Neuronal stem cell (in vitro differentiated cells): ENCODE data around the gene ACTR3C.

ENCODE experiments used
- DNase-seq: peaks from one replicate; pipeline ENCODE4 v3.0.0-alpha.2; 2013; ENCODE audit warnings: low spot score
- H2AFZ ChIP-seq: one replicate; pipeline ENCODE4 v1.6.1; 2013; ENCODE audit warnings: mild to moderate bottlenecking, low read length, inconsistent platforms
- H2AK5ac ChIP-seq: 2 replicates; pipeline ENCODE4 v1.6.1; 2013; ENCODE audit warnings: low read depth, mild to moderate bottlenecking, inconsistent platforms, low read length, moderate library complexity, mixed read lengths
- H2BK120ac ChIP-seq: 2 replicates; pipeline ENCODE4 v1.6.1; 2013; ENCODE audit warnings: low read depth, mild to moderate bottlenecking, inconsistent platforms, low read length, moderate library complexity, mixed read lengths
- H2BK12ac ChIP-seq: one replicate; pipeline ENCODE4 v1.6.1; 2013; ENCODE audit warnings: low read length, inconsistent platforms
- H2BK15ac ChIP-seq: 2 replicates; pipeline ENCODE4 v1.6.1; 2013; ENCODE audit warnings: mild to moderate bottlenecking, low read length, inconsistent platforms, mixed read lengths
- H2BK5ac ChIP-seq: one replicate; pipeline ENCODE4 v1.6.1; 2013; ENCODE audit warnings: inconsistent platforms, mild to moderate bottlenecking, low read length, moderate library complexity
- H3K14ac ChIP-seq: one replicate; pipeline ENCODE4 v1.6.1; 2013; ENCODE audit warnings: low read length, inconsistent platforms
- H3K18ac ChIP-seq: 2 replicates; pipeline ENCODE4 v1.6.1; 2013; ENCODE audit warnings: low read length, inconsistent platforms
- H3K23ac ChIP-seq: 2 replicates; pipeline ENCODE4 v1.6.1; 2013; ENCODE audit warnings: low read depth, mild to moderate bottlenecking, mixed read lengths, low read length, inconsistent platforms; ENCODE audit not compliant: poor library complexity
- H3K27ac ChIP-seq: replicated peaks from 3 replicates; pipeline ENCODE4 v1.5.1; 2013; ENCODE audit warnings: low read length, inconsistent platforms
- H3K27me3 ChIP-seq, 3 experiments: 2 replicates each; pipeline ENCODE4 v1.6.1; 2013; ENCODE audit warnings: low read length in 3 of 3, mild to moderate bottlenecking in 2 of 3, inconsistent platforms in 1 of 3, low read depth in 1 of 3, mixed read lengths in 1 of 3, moderate library complexity in 1 of 3; ENCODE audit not compliant: control insufficient read depth in 3 of 3, insufficient read depth in 3 of 3
- H3K36me3 ChIP-seq, 2 donors: replicated peaks in 1 of 2; 2 replicates each; pipeline ENCODE4 v1.6.1; 2013; ENCODE audit warnings: low read length in 2 of 2; ENCODE audit not compliant: control insufficient read depth in 2 of 2, insufficient read depth in 2 of 2
- H3K4ac ChIP-seq: 2 replicates; pipeline ENCODE4 v1.6.1; 2013; ENCODE audit warnings: inconsistent platforms, mild to moderate bottlenecking, low read length, moderate library complexity
- H3K4me1 ChIP-seq, 2 donors: 1 replicate in 1 of 2; 2 replicates in 1 of 2; pipeline ENCODE4 v1.6.1; 2013; ENCODE audit warnings: low read length in 2 of 2, low read depth in 1 of 2; ENCODE audit not compliant: control insufficient read depth in 2 of 2, insufficient read depth in 1 of 2
- H3K4me2 ChIP-seq: one replicate; pipeline ENCODE4 v1.6.1; 2013; ENCODE audit warnings: mild to moderate bottlenecking, low read length, inconsistent platforms; ENCODE audit not compliant: insufficient read depth, poor library complexity, severe bottlenecking
- H3K4me3 ChIP-seq, 2 donors: 2 replicates each; pipeline ENCODE4 v1.5.1; 2013; ENCODE audit warnings: low read length in 2 of 2, mild to moderate bottlenecking in 2 of 2, inconsistent platforms in 1 of 2, moderate library complexity in 1 of 2
- H3K79me1 ChIP-seq: one replicate; pipeline ENCODE4 v1.6.1; 2013; ENCODE audit warnings: low read depth, mild to moderate bottlenecking, inconsistent platforms, low read length, moderate library complexity
- H3K9ac ChIP-seq: one replicate; pipeline ENCODE4 v1.6.1; 2013; ENCODE audit warnings: mild to moderate bottlenecking, low read depth, low read length, inconsistent platforms; ENCODE audit not compliant: poor library complexity
- H3K9me3 ChIP-seq, 2 donors: replicated peaks in 1 of 2; 2 replicates each; pipeline versions ENCODE3 to v1.6.1; 2013; ENCODE audit warnings: low read length in 2 of 2, mild to moderate bottlenecking in 2 of 2, inconsistent platforms in 1 of 2, low read depth in 1 of 2, mixed read lengths in 1 of 2, moderate library complexity in 1 of 2; ENCODE audit not compliant: control insufficient read depth in 2 of 2, insufficient read depth in 1 of 2
- H4K8ac ChIP-seq: one replicate; pipeline ENCODE4 v1.6.1; 2013; ENCODE audit warnings: low read depth, mild to moderate bottlenecking, inconsistent platforms, low read length, moderate library complexity
- H4K91ac ChIP-seq: one replicate; pipeline ENCODE4 v1.6.1; 2013; ENCODE audit warnings: low read length, low read depth, mild to moderate bottlenecking, inconsistent platforms; ENCODE audit not compliant: poor library complexity
- WGBS, 2 donors: extraction: QIAGEN DNeasy Blood & Tissue Kit; methylation state at CpG; one replicate each; pipeline ENCODE4 v1.1.7; 2013; ENCODE audit warnings: missing lambda C conversion rate in 2 of 2, mixed read lengths in 1 of 2; ENCODE audit not compliant: insufficient read length in 2 of 2, insufficient replicate concordance in 1 of 2; ENCODE audit errors: extremely low coverage in 2 of 2; 5-methylcytosine and 5-hydroxymethylcytosine counted together

ACTR3C gene

GRCh38 chr7:150339409-150339809 is 16.1 kb upstream of the ACTR3C start:
- no peak for DNase-seq
- Histone ChIP-seq H3K4me1 (peaks cover 10% of the 10 kb centered on the region in 2 donors), H2AK5ac (peak overlapping the region; percentile 53), H3K14ac (no peak overlapping the region), H3K27me3 (peaks cover 13 to 49% (median 34%) of the 10 kb centered on the region in 3 experiments), H3K4me3 (no peak overlapping the region), H2AFZ (no peak overlapping the region), H2BK120ac (no peak overlapping the region), H3K23ac (peak overlapping the region; percentile 44), H4K91ac (no peak overlapping the region), H3K36me3 (no peaks in the 10 kb centered on the region), H2BK5ac (peak overlapping the region; percentile 43), H2BK12ac (no peak overlapping the region), H3K9me3 (peaks cover 3 to 4% of the 10 kb centered on the region in 2 donors), H3K9ac (no peak overlapping the region), H2BK15ac (peak overlapping the region; percentile 30), H3K79me1 (no peaks in the 10 kb centered on the region), H4K8ac (no peak overlapping the region), H3K4me2 (no peak overlapping the region), H3K27ac (no peak overlapping the region), H3K18ac (peak overlapping the region; percentile 50), H3K4ac (no peak overlapping the region)
- WGBS, 2 donors: no CpG with 5 or more reads among the region's 9 CpGs

- WGBS, 2 donors: no CpG with 5 or more reads among the region's 11 CpGs
- H3K9me3 ChIP-seq: no peaks in the 10 kb centered on the region
- H3K4me1 ChIP-seq: peaks cover 10% of the 10 kb centered on the region in 2 donors
- H4K91ac ChIP-seq: no peak overlapping the region
- no peak for DNase-seq
- no peak overlapping the region for H2BK12ac ChIP-seq
- peak overlapping the region; percentile 51 for H2BK120ac ChIP-seq
- peak overlapping the region; percentile 40 for H3K14ac ChIP-seq
- no peak overlapping the region for H3K4me3 ChIP-seq
- no peak overlapping the region for H3K27ac ChIP-seq
- H3K4me2 ChIP-seq: no peak overlapping the region
- H3K27me3 ChIP-seq: peaks cover 13 to 44% (median 27%) of the 10 kb centered on the region in 3 experiments
- no peak overlapping the region for H2BK15ac ChIP-seq
- H3K9ac ChIP-seq: no peak overlapping the region
- no peak overlapping the region for H4K8ac ChIP-seq
- peak overlapping the region; percentile 58 for H3K23ac ChIP-seq
- H2AK5ac ChIP-seq: peak overlapping the region; percentile 81
- peak overlapping the region; percentile 42 for H3K18ac ChIP-seq
- no peaks in the 10 kb centered on the region for H3K36me3 ChIP-seq
- no peak overlapping the region for H2AFZ ChIP-seq
- H3K4ac ChIP-seq: no peak overlapping the region
- H3K79me1 ChIP-seq: no peaks in the 10 kb centered on the region
- H2BK5ac ChIP-seq: peak overlapping the region; percentile 69
These were observed 15.0 kb upstream of the ACTR3C start for GRCh38 chr7:150338166-150338829.

GRCh38 chr7:150337659-150338081 is 14.3 kb upstream of the ACTR3C start:
- H3K4me2 ChIP-seq: no peak overlapping the region
- H2AK5ac ChIP-seq: peak overlapping the region; percentile 69
- H3K18ac ChIP-seq: peak overlapping the region; percentile 81
- no peak overlapping the region for H2BK12ac ChIP-seq
- H3K27ac ChIP-seq: no peak overlapping the region
- H3K9ac ChIP-seq: peak overlapping the region; percentile 54
- no peak overlapping the region for H3K14ac ChIP-seq
- H3K9me3 ChIP-seq: no peaks in the 10 kb centered on the region
- H3K4ac ChIP-seq: no peak overlapping the region
- H2AFZ ChIP-seq: no peak overlapping the region
- peak overlapping the region; percentile 76 for H2BK15ac ChIP-seq
- H4K8ac ChIP-seq: peak overlapping the region; percentile 26
- no peak overlapping the region for H2BK5ac ChIP-seq
- H3K23ac ChIP-seq: peak overlapping the region; percentile 11
- H3K4me1 ChIP-seq: peaks cover 10% of the 10 kb centered on the region in 2 donors
- no peaks in the 10 kb centered on the region for H3K36me3 ChIP-seq
- H3K79me1 ChIP-seq: no peaks in the 10 kb centered on the region
- H2BK120ac ChIP-seq: no peak overlapping the region
- DNase-seq: no peak
- no CpG with 5 or more reads among the region's 6 CpGs for WGBS, 2 donors
- H4K91ac ChIP-seq: no peak overlapping the region
- H3K27me3 ChIP-seq: peaks cover 12 to 38% (median 21%) of the 10 kb centered on the region in 3 experiments
- no peak overlapping the region for H3K4me3 ChIP-seq

- H3K18ac ChIP-seq: peak overlapping the region; percentile 81
- no CpG with 5 or more reads among the region's 18 CpGs for WGBS, 2 donors
- H2BK5ac ChIP-seq: no peak overlapping the region
- H3K9ac ChIP-seq: no peak overlapping the region
- H3K4me3 ChIP-seq: no peak overlapping the region
- H2BK12ac ChIP-seq: peak overlapping the region; percentile 43
- no peak for DNase-seq
- H3K4ac ChIP-seq: no peak overlapping the region
- H3K4me1 ChIP-seq: peaks cover 10% of the 10 kb centered on the region in 2 donors
- H3K9me3 ChIP-seq: no peaks in the 10 kb centered on the region
- H3K27ac ChIP-seq: no peak overlapping the region
- no peak overlapping the region for H3K4me2 ChIP-seq
- no peak overlapping the region for H4K91ac ChIP-seq
- peak overlapping the region; percentile 69 for H2AK5ac ChIP-seq
- no peaks in the 10 kb centered on the region for H3K36me3 ChIP-seq
- H3K23ac ChIP-seq: peak overlapping the region; percentile 11
- H3K79me1 ChIP-seq: no peaks in the 10 kb centered on the region
- no peak overlapping the region for H3K14ac ChIP-seq
- H2BK15ac ChIP-seq: peak overlapping the region; percentile 76
- peaks cover 10 to 33% (median 16%) of the 10 kb centered on the region in 3 experiments for H3K27me3 ChIP-seq
- H2BK120ac ChIP-seq: no peak overlapping the region
- no peak overlapping the region for H2AFZ ChIP-seq
- H4K8ac ChIP-seq: no peak overlapping the region
These were observed 13.8 kb upstream of the ACTR3C start for GRCh38 chr7:150337179-150337578.
